OCI-LY3 (cell line): Measurements from ENCODE around the gene ATG10.

Experiments
- H2AFZ ChIP-seq: fragments of 200-600, 300-600 bp; shearing (Covaris generic); 2 replicates; pipeline ENCODE4 v1.6.0; 2014; ENCODE audit warnings: antibody characterized with exemption, low read depth, low read length
- H3K27ac ChIP-seq: fragments of 200-600, 300-600 bp; sonication (generic); 2 replicates; pipeline ENCODE4 v1.5.1; 2014; ENCODE audit warnings: mild to moderate bottlenecking, low read length, moderate library complexity, mixed read lengths
- H3K27me3 ChIP-seq: fragments of 200-600, 300-600 bp; sonication (generic); 2 replicates; pipeline ENCODE4 v1.6.1; 2014; ENCODE audit warnings: low read depth, low read length, mixed read lengths
- H3K36me3 ChIP-seq: fragments of 200-600, 300-600 bp; sonication (generic); replicated peaks from 2 replicates; pipeline ENCODE3; 2014; ENCODE audit warnings: low read depth, low read length, mixed read lengths
- H3K4me1 ChIP-seq: fragments of 300-600, 200-600 bp; sonication (generic); 2 replicates; pipeline ENCODE4 v1.6.1; 2014; ENCODE audit warnings: low read length, mixed read lengths
- H3K4me2 ChIP-seq: fragments of 200-600, 300-600 bp; sonication (generic); 2 replicates; pipeline ENCODE4 v1.6.1; 2014; ENCODE audit warnings: low read length, mixed read lengths
- H3K4me3 ChIP-seq: fragments of 300-600, 200-600 bp; sonication (generic); 2 replicates; pipeline ENCODE4 v1.5.1; 2014; ENCODE audit warnings: antibody characterized with exemption, mild to moderate bottlenecking, low read length, moderate library complexity
- H3K79me2 ChIP-seq: fragments of 300-600, 200-600 bp; shearing (Covaris generic); 2 replicates; pipeline ENCODE4 v1.6.1; 2014; ENCODE audit warnings: mild to moderate bottlenecking, low read length, mixed read lengths
- H3K9ac ChIP-seq: fragments of 300-600, 200-600 bp; shearing (Covaris generic); 2 replicates; pipeline ENCODE4 v1.6.0; 2014; ENCODE audit warnings: mild to moderate bottlenecking, low read length, moderate library complexity
- H3K9me3 ChIP-seq: fragments of 200-600, 300-600 bp; shearing (Covaris generic); 2 replicates; pipeline ENCODE4 v1.6.1; 2014; ENCODE audit warnings: low read length, mixed read lengths; ENCODE audit not compliant: insufficient read depth
- H4K20me1 ChIP-seq: fragments of 200-600, 300-600 bp; sonication (generic); 2 replicates; pipeline ENCODE4 v1.6.1; 2016; ENCODE audit warnings: low read length, mixed read lengths; ENCODE audit not compliant: insufficient read depth
- CTCF ChIP-seq: fragments of 200-600, 300-600 bp; sonication (generic); IDR thresholded peaks from 2 replicates; pipeline ENCODE4 v1.5.1; 2014; ENCODE audit warnings: antibody characterized with exemption, low read length, low read depth
- EZH2phosphoT487 ChIP-seq: fragments of 200-600 bp; shearing (Covaris generic); IDR thresholded peaks from 2 replicates; pipeline ENCODE4 v1.6.1; 2018; ENCODE audit warnings: antibody characterized with exemption, mixed run types, low read depth

Gene ATG10

GRCh38 chr5:82174128-82174918 is 202.5 kb downstream of the ATG10 start:
- peak overlapping the region; percentile 19; the same call in 1 of the 2 replicates for H3K4me3 ChIP-seq
- no peaks in the 10 kb centered on the region for H3K27me3 ChIP-seq
- H4K20me1 ChIP-seq: no peaks in the 10 kb centered on the region
- peak overlapping the region; percentile 56 for H3K4me2 ChIP-seq
- TF ChIP-seq CTCF: peak; percentile 81
- TF ChIP-seq EZH2phosphoT487: no peak
- peaks cover 28% of the 10 kb centered on the region for H3K4me1 ChIP-seq
- no peaks in the 10 kb centered on the region for H3K36me3 ChIP-seq
- no peaks in the 10 kb centered on the region for H3K79me2 ChIP-seq
- H3K9me3 ChIP-seq: no peaks in the 10 kb centered on the region
- H2AFZ ChIP-seq: no peak overlapping the region
- peak overlapping the region; percentile 34 for H3K27ac ChIP-seq
- peak overlapping the region; percentile 28; the same call in 1 of the 2 replicates for H3K9ac ChIP-seq

GRCh38 chr5:82174919-82175219 is 203.0 kb downstream of the ATG10 start:
- Histone ChIP-seq H3K9ac (no peak overlapping the region), H4K20me1 (no peaks in the 10 kb centered on the region), H3K9me3 (no peaks in the 10 kb centered on the region), H3K36me3 (no peaks in the 10 kb centered on the region), H3K27ac (no peak overlapping the region), H3K27me3 (no peaks in the 10 kb centered on the region), H3K4me1 (peaks cover 23% of the 10 kb centered on the region), H3K4me2 (no peak overlapping the region), H3K79me2 (no peaks in the 10 kb centered on the region), H3K4me3 (no peak overlapping the region), H2AFZ (no peak overlapping the region)
- TF ChIP-seq EZH2phosphoT487 (no peak), CTCF (no peak)

- Histone ChIP-seq H3K79me2 (no peaks in the 10 kb centered on the region), H2AFZ (no peak overlapping the region), H3K4me2 (no peak overlapping the region), H3K4me3 (no peak overlapping the region), H3K27ac (no peak overlapping the region), H3K9ac (no peak overlapping the region), H3K9me3 (no peaks in the 10 kb centered on the region), H4K20me1 (no peaks in the 10 kb centered on the region), H3K27me3 (no peaks in the 10 kb centered on the region), H3K4me1 (peaks cover 17% of the 10 kb centered on the region), H3K36me3 (no peaks in the 10 kb centered on the region)
- TF ChIP-seq CTCF (no peak), EZH2phosphoT487 (no peak)
Observed at GRCh38 chr5:82176115-82176814, 204.4 kb downstream of the ATG10 start.

GRCh38 chr5:82178378-82178777 is 206.6 kb downstream of the ATG10 start:
- Histone ChIP-seq H3K36me3 (no peaks in the 10 kb centered on the region), H3K4me1 (peaks cover 16% of the 10 kb centered on the region), H3K79me2 (no peaks in the 10 kb centered on the region), H3K9me3 (no peaks in the 10 kb centered on the region), H3K27me3 (no peaks in the 10 kb centered on the region), H4K20me1 (no peaks in the 10 kb centered on the region), H3K4me2 (no peak overlapping the region), H3K4me3 (no peak overlapping the region), H3K9ac (no peak overlapping the region), H3K27ac (no peak overlapping the region), H2AFZ (no peak overlapping the region)
- no peak for TF ChIP-seq CTCF
- TF ChIP-seq EZH2phosphoT487: no peak
